ENCODE results near the gene RELN. TPM values are rescaled to one million over a fixed set of nuclear protein-coding genes. Genes with fewer than 3 reads are reported as not detected.

The RELN gene
- total and polyA plus RNA-seq, 2 of the 13 experiments (the other 11 are each of a cell fraction or from before 2014, with no cell fraction given), result 315 to 332 TPM

DNA sequence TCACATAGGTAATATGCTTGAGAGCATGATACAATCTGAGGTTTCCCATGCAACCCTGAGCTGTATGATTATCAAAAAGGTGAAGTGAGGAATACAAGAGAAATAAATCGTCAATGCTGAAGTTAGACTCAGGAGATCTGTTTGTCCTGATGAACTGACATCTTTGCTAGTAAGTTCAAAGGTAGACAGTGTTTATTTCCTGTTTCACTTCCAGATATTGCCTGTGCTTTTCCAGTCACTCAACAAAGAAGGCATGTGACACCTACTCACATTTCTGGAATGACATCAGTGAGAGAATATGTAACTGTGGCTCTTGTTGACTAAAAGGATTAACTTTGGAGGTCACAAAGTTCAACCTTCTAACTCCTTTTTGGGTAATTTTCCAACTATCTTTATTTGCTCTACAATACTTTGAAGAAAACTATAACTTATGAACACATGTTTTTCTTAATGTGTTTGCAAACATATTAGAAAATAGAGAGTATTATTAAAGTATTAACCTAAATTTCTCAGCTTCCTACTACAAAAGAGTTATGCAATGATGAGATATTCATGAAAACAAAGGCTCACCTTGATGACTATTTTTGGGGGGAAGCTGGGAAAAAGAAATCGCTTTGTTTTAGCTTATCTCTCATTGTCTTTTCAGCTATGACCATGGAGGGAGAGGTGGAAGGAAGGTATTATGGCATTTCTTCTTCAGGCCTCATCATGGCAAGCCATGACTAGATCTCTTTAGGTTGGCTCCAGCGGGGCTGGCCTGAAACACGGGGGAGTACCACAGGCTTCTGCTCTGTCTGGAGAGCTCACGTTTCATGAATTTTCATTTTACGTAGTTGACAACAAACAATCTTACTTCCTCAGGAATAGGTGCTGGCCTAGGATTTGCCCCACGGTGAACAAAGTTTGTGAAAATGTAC lies 328.7 kb downstream of the RELN start (continued):
- TF ChIP-seq, protein P1, sequence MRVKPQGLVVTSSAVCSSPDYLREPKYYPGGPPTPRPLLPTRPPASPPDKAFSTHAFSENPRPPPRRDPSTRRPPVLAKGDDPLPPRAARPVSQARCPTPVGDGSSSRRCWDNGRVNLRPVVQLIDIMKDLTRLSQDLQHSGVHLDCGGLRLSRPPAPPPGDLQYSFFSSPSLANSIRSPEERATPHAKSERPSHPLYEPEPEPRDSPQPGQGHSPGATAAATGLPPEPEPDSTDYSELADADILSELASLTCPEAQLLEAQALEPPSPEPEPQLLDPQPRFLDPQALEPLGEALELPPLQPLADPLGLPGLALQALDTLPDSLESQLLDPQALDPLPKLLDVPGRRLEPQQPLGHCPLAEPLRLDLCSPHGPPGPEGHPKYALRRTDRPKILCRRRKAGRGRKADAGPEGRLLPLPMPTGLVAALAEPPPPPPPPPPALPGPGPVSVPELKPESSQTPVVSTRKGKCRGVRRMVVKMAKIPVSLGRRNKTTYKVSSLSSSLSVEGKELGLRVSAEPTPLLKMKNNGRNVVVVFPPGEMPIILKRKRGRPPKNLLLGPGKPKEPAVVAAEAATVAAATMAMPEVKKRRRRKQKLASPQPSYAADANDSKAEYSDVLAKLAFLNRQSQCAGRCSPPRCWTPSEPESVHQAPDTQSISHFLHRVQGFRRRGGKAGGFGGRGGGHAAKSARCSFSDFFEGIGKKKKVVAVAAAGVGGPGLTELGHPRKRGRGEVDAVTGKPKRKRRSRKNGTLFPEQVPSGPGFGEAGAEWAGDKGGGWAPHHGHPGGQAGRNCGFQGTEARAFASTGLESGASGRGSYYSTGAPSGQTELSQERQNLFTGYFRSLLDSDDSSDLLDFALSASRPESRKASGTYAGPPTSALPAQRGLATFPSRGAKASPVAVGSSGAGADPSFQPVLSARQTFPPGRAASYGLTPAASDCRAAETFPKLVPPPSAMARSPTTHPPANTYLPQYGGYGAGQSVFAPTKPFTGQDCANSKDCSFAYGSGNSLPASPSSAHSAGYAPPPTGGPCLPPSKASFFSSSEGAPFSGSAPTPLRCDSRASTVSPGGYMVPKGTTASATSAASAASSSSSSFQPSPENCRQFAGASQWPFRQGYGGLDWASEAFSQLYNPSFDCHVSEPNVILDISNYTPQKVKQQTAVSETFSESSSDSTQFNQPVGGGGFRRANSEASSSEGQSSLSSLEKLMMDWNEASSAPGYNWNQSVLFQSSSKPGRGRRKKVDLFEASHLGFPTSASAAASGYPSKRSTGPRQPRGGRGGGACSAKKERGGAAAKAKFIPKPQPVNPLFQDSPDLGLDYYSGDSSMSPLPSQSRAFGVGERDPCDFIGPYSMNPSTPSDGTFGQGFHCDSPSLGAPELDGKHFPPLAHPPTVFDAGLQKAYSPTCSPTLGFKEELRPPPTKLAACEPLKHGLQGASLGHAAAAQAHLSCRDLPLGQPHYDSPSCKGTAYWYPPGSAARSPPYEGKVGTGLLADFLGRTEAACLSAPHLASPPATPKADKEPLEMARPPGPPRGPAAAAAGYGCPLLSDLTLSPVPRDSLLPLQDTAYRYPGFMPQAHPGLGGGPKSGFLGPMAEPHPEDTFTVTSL (CRISPR knock-in tag; IDR thresholded peaks at IDR 0.05; ENCODE audit: borderline replicate concordance), result peak; percentile 99
- TF ChIP-seq NR1H2 (CRISPR knock-in tag; IDR thresholded peaks at IDR 0.05; ENCODE audit: borderline replicate concordance, low read depth), result no peak
- no peak for TF ChIP-seq FLYWCH1 (CRISPR knock-in tag; IDR thresholded peaks at IDR 0.05)
- TF ChIP-seq, protein P2, sequence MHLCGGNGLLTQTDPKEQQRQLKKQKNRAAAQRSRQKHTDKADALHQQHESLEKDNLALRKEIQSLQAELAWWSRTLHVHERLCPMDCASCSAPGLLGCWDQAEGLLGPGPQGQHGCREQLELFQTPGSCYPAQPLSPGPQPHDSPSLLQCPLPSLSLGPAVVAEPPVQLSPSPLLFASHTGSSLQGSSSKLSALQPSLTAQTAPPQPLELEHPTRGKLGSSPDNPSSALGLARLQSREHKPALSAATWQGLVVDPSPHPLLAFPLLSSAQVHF (CRISPR knock-in tag; IDR thresholded peaks at IDR 0.05), result no peak
- TF ChIP-seq NFKBIZ (CRISPR knock-in tag; IDR thresholded peaks at IDR 0.05), result peak; percentile 99
- TF ChIP-seq CHD4 (IDR thresholded peaks at IDR 0.05; ENCODE audit: borderline replicate concordance, low read length), result peak; percentile 93; the same call in 1 of the 2 replicates
- TF ChIP-seq, protein P3, sequence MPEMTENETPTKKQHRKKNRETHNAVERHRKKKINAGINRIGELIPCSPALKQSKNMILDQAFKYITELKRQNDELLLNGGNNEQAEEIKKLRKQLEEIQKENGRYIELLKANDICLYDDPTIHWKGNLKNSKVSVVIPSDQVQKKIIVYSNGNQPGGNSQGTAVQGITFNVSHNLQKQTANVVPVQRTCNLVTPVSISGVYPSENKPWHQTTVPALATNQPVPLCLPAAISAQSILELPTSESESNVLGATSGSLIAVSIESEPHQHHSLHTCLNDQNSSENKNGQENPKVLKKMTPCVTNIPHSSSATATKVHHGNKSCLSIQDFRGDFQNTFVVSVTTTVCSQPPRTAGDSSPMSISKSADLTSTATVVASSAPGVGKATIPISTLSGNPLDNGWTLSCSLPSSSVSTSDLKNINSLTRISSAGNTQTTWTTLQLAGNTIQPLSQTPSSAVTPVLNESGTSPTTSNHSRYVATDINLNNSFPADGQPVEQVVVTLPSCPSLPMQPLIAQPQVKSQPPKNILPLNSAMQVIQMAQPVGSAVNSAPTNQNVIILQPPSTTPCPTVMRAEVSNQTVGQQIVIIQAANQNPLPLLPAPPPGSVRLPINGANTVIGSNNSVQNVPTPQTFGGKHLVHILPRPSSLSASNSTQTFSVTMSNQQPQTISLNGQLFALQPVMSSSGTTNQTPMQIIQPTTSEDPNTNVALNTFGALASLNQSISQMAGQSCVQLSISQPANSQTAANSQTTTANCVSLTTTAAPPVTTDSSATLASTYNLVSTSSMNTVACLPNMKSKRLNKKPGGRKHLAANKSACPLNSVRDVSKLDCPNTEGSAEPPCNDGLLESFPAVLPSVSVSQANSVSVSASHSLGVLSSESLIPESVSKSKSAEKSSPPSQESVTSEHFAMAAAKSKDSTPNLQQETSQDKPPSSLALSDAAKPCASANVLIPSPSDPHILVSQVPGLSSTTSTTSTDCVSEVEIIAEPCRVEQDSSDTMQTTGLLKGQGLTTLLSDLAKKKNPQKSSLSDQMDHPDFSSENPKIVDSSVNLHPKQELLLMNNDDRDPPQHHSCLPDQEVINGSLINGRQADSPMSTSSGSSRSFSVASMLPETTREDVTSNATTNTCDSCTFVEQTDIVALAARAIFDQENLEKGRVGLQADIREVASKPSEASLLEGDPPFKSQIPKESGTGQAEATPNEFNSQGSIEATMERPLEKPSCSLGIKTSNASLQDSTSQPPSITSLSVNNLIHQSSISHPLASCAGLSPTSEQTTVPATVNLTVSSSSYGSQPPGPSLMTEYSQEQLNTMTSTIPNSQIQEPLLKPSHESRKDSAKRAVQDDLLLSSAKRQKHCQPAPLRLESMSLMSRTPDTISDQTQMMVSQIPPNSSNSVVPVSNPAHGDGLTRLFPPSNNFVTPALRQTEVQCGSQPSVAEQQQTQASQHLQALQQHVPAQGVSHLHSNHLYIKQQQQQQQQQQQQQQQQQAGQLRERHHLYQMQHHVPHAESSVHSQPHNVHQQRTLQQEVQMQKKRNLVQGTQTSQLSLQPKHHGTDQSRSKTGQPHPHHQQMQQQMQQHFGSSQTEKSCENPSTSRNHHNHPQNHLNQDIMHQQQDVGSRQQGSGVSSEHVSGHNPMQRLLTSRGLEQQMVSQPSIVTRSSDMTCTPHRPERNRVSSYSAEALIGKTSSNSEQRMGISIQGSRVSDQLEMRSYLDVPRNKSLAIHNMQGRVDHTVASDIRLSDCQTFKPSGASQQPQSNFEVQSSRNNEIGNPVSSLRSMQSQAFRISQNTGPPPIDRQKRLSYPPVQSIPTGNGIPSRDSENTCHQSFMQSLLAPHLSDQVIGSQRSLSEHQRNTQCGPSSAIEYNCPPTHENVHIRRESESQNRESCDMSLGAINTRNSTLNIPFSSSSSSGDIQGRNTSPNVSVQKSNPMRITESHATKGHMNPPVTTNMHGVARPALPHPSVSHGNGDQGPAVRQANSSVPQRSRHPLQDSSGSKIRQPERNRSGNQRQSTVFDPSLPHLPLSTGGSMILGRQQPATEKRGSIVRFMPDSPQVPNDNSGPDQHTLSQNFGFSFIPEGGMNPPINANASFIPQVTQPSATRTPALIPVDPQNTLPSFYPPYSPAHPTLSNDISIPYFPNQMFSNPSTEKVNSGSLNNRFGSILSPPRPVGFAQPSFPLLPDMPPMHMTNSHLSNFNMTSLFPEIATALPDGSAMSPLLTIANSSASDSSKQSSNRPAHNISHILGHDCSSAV (CRISPR knock-in tag; IDR thresholded peaks at IDR 0.05; ENCODE audit: borderline replicate concordance), result no peak
- TF ChIP-seq, protein P4, sequence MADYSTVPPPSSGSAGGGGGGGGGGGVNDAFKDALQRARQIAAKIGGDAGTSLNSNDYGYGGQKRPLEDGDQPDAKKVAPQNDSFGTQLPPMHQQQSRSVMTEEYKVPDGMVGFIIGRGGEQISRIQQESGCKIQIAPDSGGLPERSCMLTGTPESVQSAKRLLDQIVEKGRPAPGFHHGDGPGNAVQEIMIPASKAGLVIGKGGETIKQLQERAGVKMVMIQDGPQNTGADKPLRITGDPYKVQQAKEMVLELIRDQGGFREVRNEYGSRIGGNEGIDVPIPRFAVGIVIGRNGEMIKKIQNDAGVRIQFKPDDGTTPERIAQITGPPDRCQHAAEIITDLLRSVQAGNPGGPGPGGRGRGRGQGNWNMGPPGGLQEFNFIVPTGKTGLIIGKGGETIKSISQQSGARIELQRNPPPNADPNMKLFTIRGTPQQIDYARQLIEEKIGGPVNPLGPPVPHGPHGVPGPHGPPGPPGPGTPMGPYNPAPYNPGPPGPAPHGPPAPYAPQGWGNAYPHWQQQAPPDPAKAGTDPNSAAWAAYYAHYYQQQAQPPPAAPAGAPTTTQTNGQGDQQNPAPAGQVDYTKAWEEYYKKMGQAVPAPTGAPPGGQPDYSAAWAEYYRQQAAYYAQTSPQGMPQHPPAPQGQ (CRISPR knock-in tag; IDR thresholded peaks at IDR 0.05; ENCODE audit: borderline replicate concordance), result peak; percentile 59; the same call in 1 of the 2 replicates
- peak; percentile 41; the same call in 1 of the 2 replicates for TF ChIP-seq CEBPB (IDR thresholded peaks at IDR 0.05; ENCODE audit: borderline replicate concordance, low read depth, low read length)
- TF ChIP-seq ZKSCAN5 (CRISPR knock-in tag; IDR thresholded peaks at IDR 0.05), result no peak
